ENCODE results near the gene EOGT. TPM values are rescaled to one million over a fixed set of nuclear protein-coding genes. Genes with fewer than 3 reads are reported as not detected.

Gene EOGT
- total RNA-seq, 1 experiment from 2014 or later = 20.1 TPM

DNA sequence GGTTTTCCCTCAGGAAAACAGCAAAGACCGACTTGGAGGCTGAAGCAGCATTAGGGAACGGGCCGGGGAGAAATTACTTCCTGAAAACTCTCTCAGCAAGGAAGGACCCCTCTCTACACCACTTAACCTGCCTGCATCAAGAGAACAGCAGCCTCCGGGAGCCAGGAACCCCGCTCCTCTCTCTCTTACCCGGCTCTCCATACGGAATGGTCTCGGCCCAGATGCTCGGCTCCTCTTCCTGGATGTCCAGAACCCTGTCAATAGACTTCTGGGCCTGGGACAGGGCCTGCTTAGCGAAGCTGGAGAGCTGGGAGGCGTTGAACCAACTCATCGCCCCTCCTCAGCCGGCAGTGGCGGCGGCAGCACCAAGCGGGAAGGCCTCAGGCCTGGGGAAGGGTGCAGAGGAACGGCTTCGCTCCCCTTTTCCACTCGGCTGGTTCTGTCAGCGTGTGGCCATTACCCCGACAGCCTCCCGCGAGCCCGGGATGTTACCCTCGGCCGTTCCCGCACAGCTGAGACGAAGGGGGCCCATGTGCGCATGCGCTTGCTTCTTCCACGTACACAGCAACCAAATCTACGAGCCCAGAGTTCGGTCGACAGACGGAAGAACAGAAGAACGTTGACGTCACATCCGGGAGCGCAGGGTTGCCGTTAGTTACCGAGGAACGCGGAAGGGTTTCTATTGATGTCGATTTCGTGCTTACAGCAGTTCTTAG, 38.4 kb upstream of the EOGT start, which contains the start of gene TMF1:
Gene TMF1 (minus strand): TSS at position 578 of the 716 bp plus-strand sequence. CDS start 247 bp downstream, at position 331.
- Histone ChIP-seq H3K9me2 (ENCODE audit: insufficient read depth) (no peaks in the 10 kb centered on the region), H3K4me2 (ENCODE audit: low read length) (peak within 1 kb of the TSS; percentile 90), H3K79me2 (ENCODE audit: insufficient read depth, low read length) (peaks cover 43% of the 10 kb centered on the region), H3K9me3 (ENCODE audit: control insufficient read depth in 1 of 2, insufficient read depth in 1 of 2, low read depth in 1 of 2, low read length in 2 of 2) (no peaks in the 10 kb centered on the region), H3K4me1 (ENCODE audit: control insufficient read depth in 1 of 2, insufficient read depth in 2 of 2, low read length in 2 of 2) (peaks cover 10 to 14% of the 10 kb centered on the region in 2 experiments), H3K27me3 (ENCODE audit: insufficient read depth, low read length) (no peaks in the 10 kb centered on the region), H3K27ac (ENCODE audit: low read depth, low read length) (peak within 1 kb of the TSS; percentile 61), H3K36me3 (ENCODE audit: control insufficient read depth in 1 of 2, insufficient read depth in 2 of 2, low read length in 2 of 2) (peaks cover 20 to 27% of the 10 kb centered on the region in 2 experiments; a peak in 3 of 4 replicates), H2AFZ (ENCODE audit: low read depth, low read length, poor library complexity, severe bottlenecking) (no peak within 1 kb of the TSS), H3K4me3 (replicated peaks in 1 of 2; ENCODE audit: low read depth in 1 of 2, low read length in 2 of 2) (peak within 1 kb of the TSS; percentile 81 to 87), H3K9ac (ENCODE audit: low read length) (peak within 1 kb of the TSS; percentile 85), H4K20me1 (ENCODE audit: insufficient read depth) (no peaks in the 10 kb centered on the region)
- peak; percentile 90 for ATAC-seq
- RAD21 ChIA-PET (ENCODE audit: low non-redundant PET in 1 of 2, low total read pairs in 2 of 2, uncharacterized antibody in 2 of 2, unreplicated experiment in 2 of 2) = no interaction called here
- TSS peak; percentile 45 for BruUV-seq (replicated peaks)
- CTCF ChIA-PET = interaction anchor here (1.6 kb wide), 1 partner anchor 69 kb away, joined by 4 read pairs; no protein-coding TSS in a partner anchor
- DNase-seq (ENCODE audit: low read depth, low spot score) = peak; percentile 98
- peak; percentile 86 for TF ChIP-seq ZFX (IDR thresholded peaks at IDR 0.05)
- 0 out of 2 replicates have a peak, but pooled peaks have one; percentile 35 for TF ChIP-seq SP1 (IDR thresholded peaks at IDR 0.05; ENCODE audit: low read depth)
- peak; percentile 87 for TF ChIP-seq SIN3A (IDR thresholded peaks at IDR 0.05; ENCODE audit: low read depth)
- peak; percentile 68; the same call in 1 of the 2 replicates for TF ChIP-seq POLR2AphosphoS5 (IDR thresholded peaks at IDR 0.05; ENCODE audit: low read depth, low read length)
- no peak for TF ChIP-seq ZNF274 (IDR thresholded peaks at IDR 0.05; ENCODE audit: low read depth, low read length)
- TF ChIP-seq YY1 (IDR thresholded peaks at IDR 0.05; ENCODE audit: extremely low read depth, insufficient replicate concordance, low read depth, low read length) = peak; percentile 53
- TF ChIP-seq EGR1 (IDR thresholded peaks at IDR 0.05; ENCODE audit: low read depth) = no peak
- TF ChIP-seq, protein P1, sequence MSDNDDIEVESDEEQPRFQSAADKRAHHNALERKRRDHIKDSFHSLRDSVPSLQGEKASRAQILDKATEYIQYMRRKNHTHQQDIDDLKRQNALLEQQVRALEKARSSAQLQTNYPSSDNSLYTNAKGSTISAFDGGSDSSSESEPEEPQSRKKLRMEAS (IDR thresholded peaks at IDR 0.05) = peak; percentile 71; the same call in 1 of the 2 replicates
- peak; percentile 89 for TF ChIP-seq ELF1 (IDR thresholded peaks at IDR 0.05; ENCODE audit: borderline replicate concordance, low read depth)
- no peak for TF ChIP-seq CEBPB (IDR thresholded peaks at IDR 0.05; ENCODE audit: low read depth)
- peak; percentile 78 for TF ChIP-seq TCF7L2 (IDR thresholded peaks at IDR 0.05; ENCODE audit: borderline replicate concordance, extremely low read depth, insufficient read depth, insufficient read length)
- POLR2A ChIA-PET = interaction anchor here (0.6 to 1.8 kb wide), 5 partner anchors 10 to 116 kb away, joined by 3 to 5 read pairs (median 3); partner anchors contain the start of gene ARL6IP5
- intact Hi-C loops (cut with micrococcal nuclease) = loop anchor here (1.0 to 5.0 kb wide), 2 partner anchors 28 to 40 kb away; partner anchors contain the start of genes EOGT and UBA3

All from HCT116 (cell line).